Natural killer cell (primary cell): ENCODE measurements around the gene ID1. TPM values are rescaled to one million over a fixed set of nuclear protein-coding genes. Genes with fewer than 3 reads are reported as not detected.
A peak's percentile ranks its signal among the peaks of the same experiment; 100 is the strongest.

ENCODE experiments used
- ATAC-seq, 3 donors: fragments of 150-1000 bp in 2 of 3; fragments of 200-7000 bp in 1 of 3; cut with Tn5 transposase; 1 replicate in 1 of 3; 2 replicates in 2 of 3; pipeline ENCODE4 v1.10.0; 2021; ENCODE audit warnings: mild to moderate bottlenecking in 2 of 3, moderate library complexity in 2 of 3
- DNase-seq, 2 donors: peaks; one replicate each; pipeline versions ENCODE4 v3.0.0 to v3.0.0-alpha.2; 2013 to 2021; ENCODE audit warnings: mixed read lengths in 1 of 2
- H3K27ac ChIP-seq: one replicate; pipeline ENCODE4 v1.5.1; 2013; ENCODE audit warnings: mild to moderate bottlenecking, low read length
- H3K27me3 ChIP-seq: one replicate; pipeline ENCODE4 v1.6.1; 2013; ENCODE audit warnings: low read length; ENCODE audit not compliant: control insufficient read depth, insufficient read depth
- H3K36me3 ChIP-seq: one replicate; pipeline ENCODE4 v1.6.1; 2013; ENCODE audit warnings: low read length; ENCODE audit not compliant: control insufficient read depth, insufficient read depth
- H3K4me1 ChIP-seq: one replicate; pipeline ENCODE4 v1.6.1; 2013; ENCODE audit warnings: low read length; ENCODE audit not compliant: control insufficient read depth, insufficient read depth
- H3K4me3 ChIP-seq: one replicate; pipeline ENCODE4 v1.5.1; 2013; ENCODE audit warnings: low read length
- H3K9me3 ChIP-seq: one replicate; pipeline ENCODE4 v1.6.1; 2013; ENCODE audit warnings: low read length; ENCODE audit not compliant: control insufficient read depth, insufficient read depth
- H3K27ac Mint-ChIP-seq, 2 donors: one replicate each; pipeline ENCODE4 v1.8.0; 2022; ENCODE audit warnings: mild to moderate bottlenecking in 2 of 2, mixed read lengths in 2 of 2, moderate library complexity in 1 of 2
- H3K27me3 Mint-ChIP-seq, 2 donors: one replicate each; pipeline ENCODE4 v1.8.0; 2022; ENCODE audit warnings: low read depth in 2 of 2, mixed read lengths in 2 of 2
- H3K36me3 Mint-ChIP-seq: one replicate; pipeline ENCODE4 v1.8.0; 2022; ENCODE audit warnings: mixed read lengths
- H3K4me1 Mint-ChIP-seq, 2 donors: one replicate each; pipeline ENCODE4 v1.8.0; 2022; ENCODE audit warnings: mixed read lengths in 2 of 2
- H3K4me3 Mint-ChIP-seq: one replicate; pipeline ENCODE4 v1.8.0; 2022; ENCODE audit warnings: mild to moderate bottlenecking, moderate library complexity, mixed read lengths
- H3K9me3 Mint-ChIP-seq, 2 donors: one replicate each; pipeline ENCODE4 v1.8.0; 2022; ENCODE audit warnings: mixed read lengths in 2 of 2
- CTCF ChIP-seq: fragments of 200-600 bp; IDR thresholded peaks from one replicate; pipeline ENCODE4 v1.8.0; 2022; ENCODE audit warnings: antibody characterized with exemption
- WGBS: methylation state at CpG from one replicate; pipeline ENCODE4 v1.1.7; 2013; ENCODE audit warnings: missing lambda C conversion rate; ENCODE audit not compliant: insufficient coverage; 5-methylcytosine and 5-hydroxymethylcytosine counted together
- intact Hi-C: fragments of 100-400 bp; cut with micrococcal nuclease; formaldehyde crosslinking; loops from one replicate; pipeline ENCODE4 v1.14.2; 2022
- total RNA-seq, 4 donors: library from RNA; stranded (reverse); fragments of 120-200 nt in 1 of 4; gene quantifications; one replicate each; pipeline versions ENCODE4 v1.2.3 to v1.2.4, GENCODE V29; 2013 to 2022

Gene ID1
- total RNA-seq, 3 donors from 2014 or later (not counting 1 experiment from before 2014, with no cell fraction given), result 5.6 to 10.1 (median 6.4) TPM

GRCh38 chr20:31605902-31606803, 1.1 kb downstream of the ID1 start:
- intact Hi-C loops, result loop anchor here (1.0 kb wide), 1 partner anchor 34 kb away; no protein-coding TSS in a partner anchor
- TF ChIP-seq CTCF, result no peak
- H3K4me3 ChIP-seq, result peak overlapping the region; percentile 47
- no peaks in the 10 kb centered on the region for H3K9me3 Mint-ChIP-seq
- H3K27me3 ChIP-seq, result peaks cover 27% of the 10 kb centered on the region
- peak overlapping the region; percentile 29 to 93 for H3K27ac Mint-ChIP-seq
- H3K4me1 ChIP-seq, result peaks cover 28% of the 10 kb centered on the region
- H3K27me3 Mint-ChIP-seq, result peaks cover 20 to 37% of the 10 kb centered on the region in 2 donors
- H3K36me3 ChIP-seq, result no peaks in the 10 kb centered on the region
- H3K9me3 ChIP-seq, result no peaks in the 10 kb centered on the region
- DNase-seq (peak in 1 of 2 donors; percentile 37), ATAC-seq (no peak)
- H3K27ac ChIP-seq, result no peak overlapping the region
- no peaks in the 10 kb centered on the region for H3K36me3 Mint-ChIP-seq
- WGBS, result 6% methylated on average over 38 of the region's 39 CpGs
- peak overlapping the region; percentile 96 for H3K4me3 Mint-ChIP-seq
- peaks cover 28 to 33% of the 10 kb centered on the region in 2 donors for H3K4me1 Mint-ChIP-seq

- Mint-ChIP-seq H3K4me3 (peak overlapping the region; percentile 17), H3K27me3 (peaks cover 20 to 37% of the 10 kb centered on the region in 2 donors), H3K27ac (no peak overlapping the region), H3K4me1 (peaks cover 28 to 33% of the 10 kb centered on the region in 2 donors), H3K36me3 (no peaks in the 10 kb centered on the region), H3K9me3 (no peaks in the 10 kb centered on the region)
- WGBS, result 94% methylated on average over 7 of the region's 8 CpGs
- TF ChIP-seq CTCF, result no peak
- Histone ChIP-seq H3K27ac (no peak overlapping the region), H3K4me3 (no peak overlapping the region), H3K27me3 (peaks cover 29% of the 10 kb centered on the region), H3K9me3 (no peaks in the 10 kb centered on the region), H3K4me1 (peaks cover 28% of the 10 kb centered on the region), H3K36me3 (no peaks in the 10 kb centered on the region)
- DNase-seq, result no peak
- no peak for ATAC-seq
- intact Hi-C loops, result no loop called here
These were observed 1.9 kb downstream of the ID1 start for GRCh38 chr20:31606804-31607639.

DNA sequence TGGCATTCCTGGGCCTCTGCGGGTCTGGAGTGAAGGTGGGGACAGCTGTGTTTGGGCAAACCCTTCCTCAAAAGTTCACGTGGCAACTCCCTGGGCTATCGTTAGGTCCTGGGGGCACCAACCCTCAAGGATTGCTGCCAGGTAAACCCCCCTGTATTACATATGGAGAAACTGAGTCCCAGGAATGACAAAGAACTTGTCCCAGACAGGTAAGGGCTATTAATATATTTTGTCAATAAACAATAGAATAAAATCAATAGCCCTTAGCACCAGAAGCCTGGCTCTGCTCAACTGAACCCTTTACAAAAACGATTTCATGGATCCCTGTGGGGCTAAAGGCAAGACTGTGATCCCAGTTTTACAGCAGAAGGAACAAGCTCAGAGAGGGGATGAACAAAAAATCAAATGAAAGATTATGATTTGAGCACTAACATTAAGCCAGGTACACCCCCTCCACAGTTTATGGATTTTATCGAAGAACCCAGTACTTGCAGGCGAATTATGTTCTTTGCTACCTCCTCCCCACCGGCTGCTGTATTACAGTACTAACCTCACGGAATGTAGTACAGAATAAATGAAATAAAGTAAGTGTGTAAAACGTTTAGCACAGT, 2.7 kb downstream of the ID1 start:
- peaks cover 25% of the 10 kb centered on the region for H3K27me3 ChIP-seq
- H3K4me3 Mint-ChIP-seq, result peak overlapping the region; percentile 17

More for the DNA sequence above, 2.7 kb downstream of the ID1 start:
- 83% methylated on average over 9 of the region's 9 CpGs for WGBS
- Histone ChIP-seq H3K4me1 (peaks cover 29% of the 10 kb centered on the region), H3K27ac (no peak overlapping the region), H3K9me3 (no peaks in the 10 kb centered on the region), H3K4me3 (no peak overlapping the region), H3K36me3 (no peaks in the 10 kb centered on the region)
- no peak overlapping the region for H3K27ac Mint-ChIP-seq
- H3K4me1 Mint-ChIP-seq, result peaks cover 24 to 32% of the 10 kb centered on the region in 2 donors
- intact Hi-C loops, result no loop called here
- H3K9me3 Mint-ChIP-seq, result no peaks in the 10 kb centered on the region
- no peaks in the 10 kb centered on the region for H3K36me3 Mint-ChIP-seq
- ATAC-seq, result no peak
- no peak for DNase-seq
- no peak for TF ChIP-seq CTCF
- peaks cover 15 to 33% of the 10 kb centered on the region in 2 donors for H3K27me3 Mint-ChIP-seq
